MM.1S (cell line): ENCODE measurements around the gene TNFSF8.

Experiments
- CTCF ChIP-seq: fragments of 300-600 bp; sonication (generic); IDR thresholded peaks from 2 replicates; pipeline ENCODE4 v1.5.1; 2016; ENCODE audit warnings: antibody characterized with exemption, low read length, mixed read lengths
- EZH2phosphoT487 ChIP-seq: fragments of 300-600 bp; sonication (generic); IDR thresholded peaks from 2 replicates; pipeline ENCODE4 v1.6.1; 2018; ENCODE audit warnings: antibody characterized with exemption, low read length

- TF ChIP-seq CTCF (no peak), EZH2phosphoT487 (no peak)
Observed at GRCh38 chr9:114897196-114897595, 33.2 kb downstream of the TNFSF8 start.
